ENCODE results near the gene TMEM145. TPM values are rescaled to one million over a fixed set of nuclear protein-coding genes. Genes with fewer than 3 reads are reported as not detected.

Gene TMEM145
- total RNA-seq, 2 experiments from 2014 or later, result 1.8 TPM; not detected in 1

GRCh38 chr19:42275103-42275502 lies 38.0 kb upstream of the TMEM145 start:
- H3K9me3 ChIP-seq (ENCODE audit: low read length), result no peaks in the 10 kb centered on the region
- H3K9me2 ChIP-seq (ENCODE audit: insufficient read depth, low read length), result no peaks in the 10 kb centered on the region
- no peak overlapping the region for H2AFZ ChIP-seq (ENCODE audit: low read length)
- DNase-seq (ENCODE audit: low spot score), result no peak
- peaks cover 33% of the 10 kb centered on the region for H3K4me1 ChIP-seq (ENCODE audit: insufficient read depth, low read length, poor library complexity, severe bottlenecking)
- 0 out of 2 replicates have a peak, but pooled peaks cover 8% of the 10 kb centered on the region for H3K36me3 ChIP-seq (ENCODE audit: insufficient read depth, low read length)
- intact Hi-C loops (cut with micrococcal nuclease; ENCODE audit: unreplicated experiment), result no loop called here
- no peak for TF ChIP-seq EZH2phosphoT487 (IDR thresholded peaks at IDR 0.05; ENCODE audit: borderline replicate concordance, low read depth, low read length)
- TF ChIP-seq, protein P1, sequence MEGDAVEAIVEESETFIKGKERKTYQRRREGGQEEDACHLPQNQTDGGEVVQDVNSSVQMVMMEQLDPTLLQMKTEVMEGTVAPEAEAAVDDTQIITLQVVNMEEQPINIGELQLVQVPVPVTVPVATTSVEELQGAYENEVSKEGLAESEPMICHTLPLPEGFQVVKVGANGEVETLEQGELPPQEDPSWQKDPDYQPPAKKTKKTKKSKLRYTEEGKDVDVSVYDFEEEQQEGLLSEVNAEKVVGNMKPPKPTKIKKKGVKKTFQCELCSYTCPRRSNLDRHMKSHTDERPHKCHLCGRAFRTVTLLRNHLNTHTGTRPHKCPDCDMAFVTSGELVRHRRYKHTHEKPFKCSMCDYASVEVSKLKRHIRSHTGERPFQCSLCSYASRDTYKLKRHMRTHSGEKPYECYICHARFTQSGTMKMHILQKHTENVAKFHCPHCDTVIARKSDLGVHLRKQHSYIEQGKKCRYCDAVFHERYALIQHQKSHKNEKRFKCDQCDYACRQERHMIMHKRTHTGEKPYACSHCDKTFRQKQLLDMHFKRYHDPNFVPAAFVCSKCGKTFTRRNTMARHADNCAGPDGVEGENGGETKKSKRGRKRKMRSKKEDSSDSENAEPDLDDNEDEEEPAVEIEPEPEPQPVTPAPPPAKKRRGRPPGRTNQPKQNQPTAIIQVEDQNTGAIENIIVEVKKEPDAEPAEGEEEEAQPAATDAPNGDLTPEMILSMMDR (conservative IDR thresholded peaks at IDR 0.05; ENCODE audit: low read length), result no peak
- H3K27ac ChIP-seq (ENCODE audit: low read depth, low read length, poor library complexity, severe bottlenecking), result no peak overlapping the region
- no peaks in the 10 kb centered on the region for H4K20me1 ChIP-seq (ENCODE audit: insufficient read depth, low read length)
- no TSS peak for BruUV-seq (replicated peaks)
- CTCF ChIA-PET (ENCODE audit: unreplicated experiment), result no interaction called here
- no peak overlapping the region for H3K4me3 ChIP-seq (ENCODE audit: low read depth, low read length, poor library complexity, severe bottlenecking)
- POLR2A ChIA-PET, result no interaction called here
- H3K79me2 ChIP-seq (ENCODE audit: insufficient read depth, low read depth, low read length), result peaks cover 2% of the 10 kb centered on the region; the same call in 1 of the 2 replicates
- no peak overlapping the region for H3K4me2 ChIP-seq (ENCODE audit: low read length)

DNA sequence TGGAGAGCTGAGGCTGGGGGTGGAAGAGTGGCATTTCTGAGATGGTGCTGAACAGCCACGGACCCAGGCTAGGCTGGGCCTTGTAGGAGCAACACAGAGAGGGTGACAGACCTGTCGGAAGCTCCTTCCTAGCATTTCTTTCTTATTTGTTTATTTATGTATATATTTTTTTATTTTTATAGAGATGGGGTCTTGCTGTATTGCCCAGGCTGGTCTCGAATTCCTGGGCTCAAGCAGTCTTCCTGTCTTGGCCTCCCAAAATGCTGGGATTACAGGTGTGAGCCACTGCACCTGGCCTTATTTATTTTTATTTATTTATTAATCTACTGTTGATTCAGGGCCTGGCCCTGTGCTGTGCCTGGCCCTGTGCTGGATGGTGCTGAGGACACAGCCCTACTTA lies 37.6 kb upstream of the TMEM145 start:
- 0 out of 2 replicates have a peak, but pooled peaks cover 8% of the 10 kb centered on the region for H3K36me3 ChIP-seq (ENCODE audit: insufficient read depth, low read length)
- no peak overlapping the region for H2AFZ ChIP-seq (ENCODE audit: low read length)
- no peaks in the 10 kb centered on the region for H3K9me2 ChIP-seq (ENCODE audit: insufficient read depth, low read length)
- TF ChIP-seq EZH2phosphoT487 (IDR thresholded peaks at IDR 0.05; ENCODE audit: borderline replicate concordance, low read depth, low read length), result no peak
- TF ChIP-seq, protein P1 (conservative IDR thresholded peaks at IDR 0.05; ENCODE audit: low read length), result no peak
- H3K4me2 ChIP-seq (ENCODE audit: low read length), result no peak overlapping the region
- no peak overlapping the region for H3K27ac ChIP-seq (ENCODE audit: low read depth, low read length, poor library complexity, severe bottlenecking)
- intact Hi-C loops (cut with micrococcal nuclease; ENCODE audit: unreplicated experiment), result no loop called here
- no TSS peak for BruUV-seq (replicated peaks)
- no peaks in the 10 kb centered on the region for H4K20me1 ChIP-seq (ENCODE audit: insufficient read depth, low read length)
- no peak overlapping the region for H3K4me3 ChIP-seq (ENCODE audit: low read depth, low read length, poor library complexity, severe bottlenecking)
- H3K4me1 ChIP-seq (ENCODE audit: insufficient read depth, low read length, poor library complexity, severe bottlenecking), result peaks cover 29% of the 10 kb centered on the region
- DNase-seq (ENCODE audit: low spot score), result no peak
- ChIA-PET POLR2A (no interaction called here), CTCF (ENCODE audit: unreplicated experiment) (no interaction called here)
- no peaks in the 10 kb centered on the region for H3K9me3 ChIP-seq (ENCODE audit: low read length)
- no peaks in the 10 kb centered on the region; the same call in 1 of the 2 replicates for H3K79me2 ChIP-seq (ENCODE audit: insufficient read depth, low read depth, low read length)

DNA sequence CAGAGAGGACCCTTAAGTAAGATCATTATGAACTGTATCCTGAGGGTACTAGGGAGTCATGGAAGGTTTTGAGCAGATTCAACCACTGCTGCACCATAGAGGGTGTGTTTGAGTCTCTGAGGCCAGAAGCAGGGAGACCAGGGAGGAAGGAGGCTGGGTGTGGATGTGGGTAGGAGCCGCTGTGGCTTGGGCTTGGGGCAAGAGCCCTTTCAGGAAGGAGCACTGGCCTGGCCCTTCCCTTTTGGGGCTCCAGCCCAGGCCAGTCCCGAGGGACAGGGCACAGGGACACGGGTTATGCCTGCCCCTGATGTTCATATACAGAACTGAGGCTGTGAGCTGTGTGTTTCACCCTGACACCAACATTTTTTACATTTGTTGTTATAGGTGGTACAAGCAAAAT lies 36.8 kb upstream of the TMEM145 start:
- H3K9me3 ChIP-seq (ENCODE audit: low read length), result no peaks in the 10 kb centered on the region
- DNase-seq (ENCODE audit: low spot score), result no peak
- no peak overlapping the region for H3K27ac ChIP-seq (ENCODE audit: low read depth, low read length, poor library complexity, severe bottlenecking)
- no peaks in the 10 kb centered on the region for H3K9me2 ChIP-seq (ENCODE audit: insufficient read depth, low read length)
- no peak overlapping the region for H3K4me2 ChIP-seq (ENCODE audit: low read length)
- H4K20me1 ChIP-seq (ENCODE audit: insufficient read depth, low read length), result no peaks in the 10 kb centered on the region
- CTCF ChIA-PET (ENCODE audit: unreplicated experiment), result no interaction called here
- no peaks in the 10 kb centered on the region for H3K79me2 ChIP-seq (ENCODE audit: insufficient read depth, low read depth, low read length)
- no peak overlapping the region for H3K4me3 ChIP-seq (ENCODE audit: low read depth, low read length, poor library complexity, severe bottlenecking)
- TF ChIP-seq, protein P1 (conservative IDR thresholded peaks at IDR 0.05; ENCODE audit: low read length), result no peak
- TF ChIP-seq EZH2phosphoT487 (IDR thresholded peaks at IDR 0.05; ENCODE audit: borderline replicate concordance, low read depth, low read length), result no peak
- peaks cover 24% of the 10 kb centered on the region for H3K4me1 ChIP-seq (ENCODE audit: insufficient read depth, low read length, poor library complexity, severe bottlenecking)
- H2AFZ ChIP-seq (ENCODE audit: low read length), result no peak overlapping the region
- intact Hi-C loops (cut with micrococcal nuclease; ENCODE audit: unreplicated experiment), result no loop called here
- 0 out of 2 replicates have a peak, but pooled peaks cover 8% of the 10 kb centered on the region for H3K36me3 ChIP-seq (ENCODE audit: insufficient read depth, low read length)
- POLR2A ChIA-PET, result no interaction called here
- BruUV-seq (replicated peaks), result no TSS peak

Measured in OCI-LY7 (cell line).